Right atrium auricular region (tissue), 2 donors: ENCODE measurements around the gene HMX3. TPM values are rescaled to one million over a fixed set of nuclear protein-coding genes. Genes with fewer than 3 reads are reported as not detected.

Experiments
- DNase-seq: peaks from one replicate; pipeline ENCODE4 v3.0.0-alpha.2; 2019; ENCODE audit warnings: low spot score
- H3K27ac ChIP-seq, 2 donors: fragments of 200-600 bp; sonication (generic); 1 replicate in 1 of 2; 2 replicates in 1 of 2; pipeline ENCODE4 v1.5.1; 2016 to 2019
- H3K27me3 ChIP-seq, 2 donors: fragments of 200-600 bp; sonication (generic); one replicate each; pipeline versions ENCODE4 v1.5.1 to v1.6.0; 2017 to 2019
- H3K36me3 ChIP-seq: fragments of 200-600 bp; sonication (generic); one replicate; pipeline ENCODE4 v1.5.1; 2016
- H3K4me1 ChIP-seq, 2 donors: fragments of 200-600 bp; sonication (generic); one replicate each; pipeline versions ENCODE4 v1.5.1 to v1.6.0; 2017 to 2019
- H3K4me3 ChIP-seq, 2 donors: fragments of 200-600 bp; sonication (generic); 1 replicate in 1 of 2; 2 replicates in 1 of 2; pipeline ENCODE4 v1.5.1; 2017 to 2019; ENCODE audit warnings: mild to moderate bottlenecking in 1 of 2, moderate library complexity in 1 of 2
- H3K9me3 ChIP-seq, 2 donors: fragments of 200-600 bp; sonication (generic); one replicate each; pipeline ENCODE4 v1.5.1; 2019
- CTCF ChIP-seq, 2 donors: fragments of 200-600 bp; sonication (generic); IDR thresholded peaks; one replicate each; pipeline ENCODE4 v1.5.1; 2019; ENCODE audit warnings: antibody characterized with exemption in 2 of 2
- total RNA-seq, 2 donors: library from RNA; depleted of rRNA; stranded (reverse); fragments of >200 nt; gene quantifications; one replicate each; pipeline ENCODE4 v1.1.0, GENCODE V29; 2016

The HMX3 gene
- total RNA-seq, 2 donors from 2014 or later, result not detected

GRCh38 chr10:123136221-123136805, 543 bp downstream of the HMX3 start:
- Histone ChIP-seq H3K27me3 (peaks cover 73 to 90% of the 10 kb centered on the region in 2 donors), H3K4me1 (peaks cover 0 to 65% of the 10 kb centered on the region in 2 donors), H3K4me3 (peak overlapping the region; percentile 26 to 47), H3K27ac (no peak overlapping the region), H3K9me3 (no peaks in the 10 kb centered on the region), H3K36me3 (no peaks in the 10 kb centered on the region)
- peak; percentile 52 for DNase-seq
- no peak for TF ChIP-seq CTCF (IDR thresholded peaks at IDR 0.05)

DNA sequence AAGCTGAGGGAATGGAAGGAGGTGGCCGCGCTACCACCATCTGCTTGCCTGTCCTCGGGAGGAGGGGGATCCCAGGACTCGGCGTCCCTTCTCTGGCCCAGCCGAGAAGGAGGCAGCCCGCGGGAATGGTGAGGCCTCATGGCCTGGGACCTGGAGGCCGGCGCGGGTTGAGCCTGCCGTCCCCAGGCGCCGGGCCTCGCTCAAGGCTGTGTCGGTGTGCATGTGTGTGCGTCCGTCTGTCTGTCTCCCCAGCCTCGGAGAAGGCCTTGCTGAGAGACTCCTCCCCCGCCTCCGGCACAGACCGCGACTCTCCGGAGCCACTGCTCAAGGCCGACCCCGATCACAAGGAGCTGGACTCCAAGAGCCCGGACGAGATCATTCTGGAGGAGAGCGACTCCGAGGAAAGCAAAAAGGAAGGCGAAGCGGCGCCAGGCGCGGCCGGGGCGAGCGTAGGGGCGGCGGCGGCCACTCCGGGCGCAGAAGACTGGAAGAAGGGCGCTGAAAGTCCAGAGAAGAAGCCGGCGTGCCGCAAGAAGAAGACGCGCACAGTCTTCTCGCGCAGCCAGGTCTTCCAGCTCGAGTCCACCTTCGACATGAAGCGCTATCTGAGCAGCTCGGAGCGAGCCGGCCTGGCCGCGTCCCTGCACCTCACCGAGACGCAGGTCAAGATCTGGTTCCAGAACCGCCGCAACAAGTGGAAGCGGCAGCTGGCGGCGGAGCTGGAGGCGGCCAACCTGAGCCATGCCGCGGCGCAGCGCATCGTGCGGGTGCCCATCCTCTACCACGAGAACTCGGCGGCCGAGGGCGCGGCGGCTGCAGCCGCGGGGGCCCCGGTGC, 1.3 kb downstream of the HMX3 start:
- DNase-seq, result peak; percentile 56
- no peaks in the 10 kb centered on the region for H3K9me3 ChIP-seq
- peaks cover 0 to 65% of the 10 kb centered on the region in 2 donors for H3K4me1 ChIP-seq
- peaks cover 77 to 90% of the 10 kb centered on the region in 2 donors for H3K27me3 ChIP-seq
- H3K36me3 ChIP-seq, result no peaks in the 10 kb centered on the region
- peak overlapping the region in 1 of 2 donors; percentile 47 for H3K4me3 ChIP-seq
- no peak for TF ChIP-seq CTCF (IDR thresholded peaks at IDR 0.05)
- no peak overlapping the region for H3K27ac ChIP-seq

DNA sequence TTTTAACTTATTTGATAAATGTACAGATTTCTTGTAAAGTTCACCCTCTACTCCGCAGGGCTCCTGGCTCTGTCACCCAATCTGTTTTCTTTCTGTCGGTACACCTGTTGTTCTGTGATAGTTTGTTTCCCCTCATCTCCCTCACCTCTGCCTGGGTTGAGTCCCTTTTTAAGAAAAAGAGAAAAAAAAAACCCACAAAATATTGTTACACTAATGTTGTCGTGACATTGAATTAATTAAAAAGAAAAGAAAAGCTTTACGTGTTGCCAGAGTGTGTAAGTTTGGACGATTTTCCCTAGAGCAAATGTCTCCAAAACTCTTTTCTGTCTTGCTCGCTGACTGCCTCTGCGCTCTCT, 3.4 kb downstream of the HMX3 start:
- H3K27me3 ChIP-seq, result peaks cover 81 to 97% of the 10 kb centered on the region in 2 donors
- H3K4me1 ChIP-seq, result peaks cover 0 to 58% of the 10 kb centered on the region in 2 donors
- TF ChIP-seq CTCF (IDR thresholded peaks at IDR 0.05), result no peak
- no peaks in the 10 kb centered on the region for H3K36me3 ChIP-seq
- no peak for DNase-seq
- no peak overlapping the region for H3K27ac ChIP-seq
- no peak overlapping the region for H3K4me3 ChIP-seq
- no peaks in the 10 kb centered on the region for H3K9me3 ChIP-seq

DNA sequence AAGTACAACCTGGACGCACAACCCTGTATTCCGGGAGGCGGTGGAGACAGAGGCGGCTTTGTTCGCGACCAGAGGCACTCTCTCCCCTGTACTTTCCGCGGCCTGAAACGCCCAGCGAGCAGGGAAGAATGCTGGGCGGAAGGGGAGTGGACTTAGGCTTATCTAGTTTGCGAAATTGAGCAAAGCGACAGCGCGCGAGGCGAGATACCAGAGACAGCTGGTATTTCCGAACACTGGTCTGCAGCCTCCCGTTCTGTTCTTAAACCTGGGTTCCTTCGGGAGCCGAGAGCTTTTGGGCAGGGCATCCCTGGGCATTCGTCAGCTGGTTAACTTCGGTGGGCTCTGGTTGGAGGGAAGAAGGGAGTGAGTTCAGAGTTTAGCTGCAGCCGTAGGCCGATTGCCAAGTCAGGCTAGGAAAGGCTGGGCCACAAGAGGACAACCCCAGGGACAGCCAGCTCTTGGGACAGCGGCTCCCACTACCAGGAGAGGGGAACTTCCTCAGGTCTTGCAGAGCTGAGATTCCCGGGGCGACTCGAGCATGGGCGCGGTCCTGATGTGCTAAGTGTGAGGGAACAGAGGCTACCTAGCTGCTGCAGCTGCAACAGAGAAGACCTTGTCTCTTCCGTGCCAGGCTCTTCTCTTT, 3.9 kb downstream of the HMX3 start:
- Histone ChIP-seq H3K4me3 (no peak overlapping the region), H3K9me3 (no peaks in the 10 kb centered on the region), H3K27ac (no peak overlapping the region), H3K4me1 (peaks cover 0 to 53% of the 10 kb centered on the region in 2 donors), H3K36me3 (no peaks in the 10 kb centered on the region), H3K27me3 (peaks cover 80 to 97% of the 10 kb centered on the region in 2 donors)
- DNase-seq, result peak; percentile 56
- no peak for TF ChIP-seq CTCF (IDR thresholded peaks at IDR 0.05)

DNA sequence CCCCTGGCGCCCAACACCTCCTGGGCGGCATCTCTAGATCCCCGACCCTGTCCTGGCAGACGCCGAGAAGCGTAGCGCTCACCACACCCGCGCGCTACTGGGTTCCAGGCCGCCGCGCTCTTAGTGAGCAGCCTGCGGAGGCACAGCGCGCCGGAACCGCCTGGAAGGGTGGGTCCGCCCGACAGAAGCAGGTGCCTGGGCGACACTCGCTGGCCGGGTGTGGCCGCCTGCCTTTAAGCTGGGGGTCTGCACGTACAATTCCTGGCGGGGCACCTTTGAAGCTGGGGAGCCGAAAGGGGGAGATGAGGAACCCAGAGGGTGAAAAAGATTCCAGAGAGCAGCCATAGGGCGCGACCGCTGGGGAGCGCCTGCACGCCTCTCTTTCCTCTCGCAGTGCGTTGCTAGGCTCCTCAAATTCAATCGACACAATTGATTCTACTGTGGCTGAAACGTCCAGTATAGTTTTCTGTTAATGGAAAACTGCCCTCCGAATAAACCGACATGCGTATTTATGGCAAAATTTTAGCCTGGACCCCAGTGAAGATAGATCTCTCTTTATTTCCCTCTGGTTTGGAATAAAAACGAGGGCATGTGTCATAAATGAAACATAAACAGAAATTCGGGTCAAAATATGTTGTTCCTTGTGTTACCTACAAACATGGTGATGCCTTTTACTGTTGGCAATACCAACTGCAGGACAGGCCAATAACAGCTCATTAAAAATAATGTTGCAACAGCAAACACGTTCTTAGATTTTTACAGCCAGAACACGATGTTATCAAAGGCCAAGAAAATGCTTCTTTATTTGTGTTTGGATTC, 4.6 kb downstream of the HMX3 start:
- H3K4me1 ChIP-seq, result peaks cover 0 to 48% of the 10 kb centered on the region in 2 donors
- H3K4me3 ChIP-seq, result no peak overlapping the region
- no peaks in the 10 kb centered on the region for H3K36me3 ChIP-seq
- TF ChIP-seq CTCF (IDR thresholded peaks at IDR 0.05), result no peak
- peak; percentile 30 for DNase-seq
- H3K9me3 ChIP-seq, result no peaks in the 10 kb centered on the region
- H3K27ac ChIP-seq, result no peak overlapping the region
- H3K27me3 ChIP-seq, result peaks cover 78 to 96% of the 10 kb centered on the region in 2 donors
